ENCODE results near the gene NADK2. TPM values are rescaled to one million over a fixed set of nuclear protein-coding genes. Genes with fewer than 3 reads are reported as not detected.
A peak's percentile ranks its signal among the peaks of the same experiment; 100 is the strongest.

The NADK2 gene
- total and polyA plus RNA-seq, 5 donors, result 12.8 to 34.9 (median 32.3) TPM

- 90% methylated on average over 10 of the region's 10 CpGs for WGBS
- H3K9me3 ChIP-seq (ENCODE audit: control insufficient read depth, low read length), result peaks cover under 1% of the 10 kb centered on the region
- H3K27ac ChIP-seq (ENCODE audit: low read length), result no peak overlapping the region
- intact Hi-C loops (cut with DNase I), result loop anchor here in 2 of 4 donors (10.0 kb wide), 1 partner anchor 59 kb away; the partner anchor contains the start of gene RANBP3L (in 2 of the 2)
- ATAC-seq, result no peak
- H3K4me1 ChIP-seq (ENCODE audit: control insufficient read depth, insufficient read depth, low read length), result peaks cover 4% of the 10 kb centered on the region
- no peak overlapping the region for H3K4me3 ChIP-seq (ENCODE audit: low read length)
- DNase-seq, result peak in 1 of 3 donors; percentile 38
- no peaks in the 10 kb centered on the region for H3K27me3 ChIP-seq (ENCODE audit: control insufficient read depth, insufficient read depth)
These were observed 4.5 kb upstream of the NADK2 start for GRCh38 chr5:36246036-36246800.

DNA sequence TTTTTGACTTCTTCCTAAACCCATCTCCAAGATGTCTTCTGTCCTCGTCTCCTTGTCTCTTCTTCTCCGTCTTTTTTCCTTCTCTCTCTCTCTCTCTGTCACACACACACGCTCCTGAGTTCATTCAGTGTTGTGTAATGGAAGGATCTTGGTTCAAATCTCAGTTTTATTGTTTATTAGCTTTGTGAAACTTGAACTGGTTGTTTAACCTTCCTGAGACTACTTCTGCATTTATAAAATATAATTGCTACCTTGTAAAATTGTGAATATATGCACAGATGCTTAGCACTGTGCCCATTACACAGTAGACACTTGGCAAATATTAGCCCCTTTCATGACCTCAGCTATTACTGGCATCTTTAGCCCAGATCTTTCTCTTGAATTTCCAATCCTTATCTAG is 2.4 kb upstream of the NADK2 start:
- no peaks in the 10 kb centered on the region for H3K9me3 ChIP-seq (ENCODE audit: control insufficient read depth, low read length)
- no peak for DNase-seq
- intact Hi-C loops (cut with DNase I), result loop anchor here in 2 of 4 donors (10.0 kb wide), 1 partner anchor 61 kb away; the partner anchor contains the start of gene RANBP3L (in 2 of the 2)
- H3K4me3 ChIP-seq (ENCODE audit: low read length), result no peak overlapping the region
- no peak for ATAC-seq
- peaks cover 4% of the 10 kb centered on the region for H3K4me1 ChIP-seq (ENCODE audit: control insufficient read depth, insufficient read depth, low read length)
- 83% methylated on average over 3 of the region's 3 CpGs for WGBS
- no peaks in the 10 kb centered on the region for H3K27me3 ChIP-seq (ENCODE audit: control insufficient read depth, insufficient read depth)
- H3K27ac ChIP-seq (ENCODE audit: low read length), result no peak overlapping the region

GRCh38 chr5:36243653-36244052 is 1.9 kb upstream of the NADK2 start:
- Histone ChIP-seq H3K4me1 (ENCODE audit: control insufficient read depth, insufficient read depth, low read length) (peaks cover 4% of the 10 kb centered on the region), H3K9me3 (ENCODE audit: control insufficient read depth, low read length) (no peaks in the 10 kb centered on the region), H3K4me3 (ENCODE audit: low read length) (no peak overlapping the region), H3K27ac (ENCODE audit: low read length) (no peak overlapping the region), H3K27me3 (ENCODE audit: control insufficient read depth, insufficient read depth) (no peaks in the 10 kb centered on the region)
- 97% methylated on average over 1 of the region's 1 CpG for WGBS
- intact Hi-C loops (cut with DNase I), result loop anchor here in 2 of 4 donors (10.0 kb wide), 1 partner anchor 61 kb away; the partner anchor contains the start of gene RANBP3L (in 2 of the 2)
- ATAC-seq (no peak), DNase-seq (no peak)

GRCh38 chr5:36242534-36243485 is 1.1 kb upstream of the NADK2 start:
- Histone ChIP-seq H3K27ac (ENCODE audit: low read length) (peak overlapping the region; percentile 69), H3K27me3 (ENCODE audit: control insufficient read depth, insufficient read depth) (no peaks in the 10 kb centered on the region), H3K9me3 (ENCODE audit: control insufficient read depth, low read length) (no peaks in the 10 kb centered on the region), H3K4me1 (ENCODE audit: control insufficient read depth, insufficient read depth, low read length) (peaks cover 4% of the 10 kb centered on the region), H3K4me3 (ENCODE audit: low read length) (peak overlapping the region; percentile 84)
- ATAC-seq (no peak), DNase-seq (peak in 2 of 3 donors; percentile 47 to 59)
- 62% methylated on average over 24 of the region's 24 CpGs for WGBS
- intact Hi-C loops (cut with DNase I), result loop anchor here in 2 of 4 donors (10.0 kb wide), 1 partner anchor 62 kb away; the partner anchor contains the start of gene RANBP3L (in 2 of the 2)

- Histone ChIP-seq H3K4me1 (ENCODE audit: control insufficient read depth, insufficient read depth, low read length) (peaks cover 4% of the 10 kb centered on the region), H3K27ac (ENCODE audit: low read length) (peak overlapping the region; percentile 69), H3K27me3 (ENCODE audit: control insufficient read depth, insufficient read depth) (no peaks in the 10 kb centered on the region), H3K4me3 (ENCODE audit: low read length) (peak overlapping the region; percentile 84), H3K9me3 (ENCODE audit: control insufficient read depth, low read length) (no peaks in the 10 kb centered on the region)
- ATAC-seq (peak; percentile 59 to 64), DNase-seq (peak; percentile 66 to 84 (median 81))
- intact Hi-C loops (cut with DNase I), result loop anchor here in 2 of 4 donors (10.0 kb wide), 1 partner anchor 64 kb away; the partner anchor contains the start of gene RANBP3L (in 2 of the 2)
- WGBS, result under 1% methylated on average over 61 of the region's 61 CpGs
These were observed 720 bp downstream of the NADK2 start for GRCh38 chr5:36240779-36241630.

- DNase-seq (no peak), ATAC-seq (no peak)
- intact Hi-C loops (cut with DNase I), result loop anchor here in 2 of 4 donors (10.0 kb wide), 1 partner anchor 65 kb away; the partner anchor contains the start of gene RANBP3L (in 2 of the 2)
- WGBS, result 39% methylated on average over 4 of the region's 4 CpGs
- Histone ChIP-seq H3K4me3 (ENCODE audit: low read length) (peak overlapping the region; percentile 84), H3K27me3 (ENCODE audit: control insufficient read depth, insufficient read depth) (no peaks in the 10 kb centered on the region), H3K4me1 (ENCODE audit: control insufficient read depth, insufficient read depth, low read length) (peaks cover 4% of the 10 kb centered on the region), H3K9me3 (ENCODE audit: control insufficient read depth, low read length) (no peaks in the 10 kb centered on the region), H3K27ac (ENCODE audit: low read length) (no peak overlapping the region)
These were observed 2.1 kb downstream of the NADK2 start for GRCh38 chr5:36239370-36240293.

DNA sequence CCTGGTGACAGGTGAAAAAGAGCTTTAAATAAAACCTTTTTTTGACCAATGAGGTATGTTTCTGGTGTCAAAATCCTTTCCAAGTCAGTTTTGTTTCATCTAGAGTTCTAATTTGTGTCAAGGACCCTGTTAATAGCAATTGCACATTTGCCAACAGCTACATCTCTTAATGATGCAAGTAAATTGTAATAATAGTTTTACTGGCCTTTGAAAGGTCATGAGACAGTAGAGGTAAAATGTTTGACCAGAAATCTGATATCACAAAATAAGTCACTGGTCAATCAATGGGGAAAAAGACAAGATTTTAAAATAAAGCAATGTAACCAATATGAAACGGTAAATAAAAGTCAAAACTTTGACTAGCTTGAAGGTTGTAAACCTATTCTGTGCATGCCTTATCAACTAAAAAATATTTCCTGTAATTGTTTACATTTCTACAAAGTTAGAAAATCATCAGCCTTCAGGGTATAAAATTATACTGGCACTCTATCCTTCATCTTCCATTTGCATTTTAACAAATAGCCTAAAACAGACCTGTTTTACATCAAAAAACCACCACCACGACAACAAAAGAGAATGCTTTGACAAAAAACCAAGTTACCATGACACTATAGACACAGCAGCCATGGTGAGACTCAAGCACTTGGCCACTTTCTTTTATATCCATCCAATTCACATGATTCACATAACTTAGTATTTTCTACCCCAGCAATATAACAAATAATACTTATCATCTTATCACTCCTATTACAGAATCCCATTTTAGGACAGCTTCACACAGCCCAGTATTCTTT is 3.0 kb downstream of the NADK2 start:
- ATAC-seq (no peak), DNase-seq (no peak)
- Histone ChIP-seq H3K27ac (ENCODE audit: low read length) (no peak overlapping the region), H3K4me3 (ENCODE audit: low read length) (no peak overlapping the region), H3K9me3 (ENCODE audit: control insufficient read depth, low read length) (no peaks in the 10 kb centered on the region), H3K27me3 (ENCODE audit: control insufficient read depth, insufficient read depth) (no peaks in the 10 kb centered on the region), H3K4me1 (ENCODE audit: control insufficient read depth, insufficient read depth, low read length) (peaks cover 4% of the 10 kb centered on the region)
- WGBS, result 51% methylated on average over 2 of the region's 2 CpGs
- intact Hi-C loops (cut with DNase I), result no loop called here

DNA sequence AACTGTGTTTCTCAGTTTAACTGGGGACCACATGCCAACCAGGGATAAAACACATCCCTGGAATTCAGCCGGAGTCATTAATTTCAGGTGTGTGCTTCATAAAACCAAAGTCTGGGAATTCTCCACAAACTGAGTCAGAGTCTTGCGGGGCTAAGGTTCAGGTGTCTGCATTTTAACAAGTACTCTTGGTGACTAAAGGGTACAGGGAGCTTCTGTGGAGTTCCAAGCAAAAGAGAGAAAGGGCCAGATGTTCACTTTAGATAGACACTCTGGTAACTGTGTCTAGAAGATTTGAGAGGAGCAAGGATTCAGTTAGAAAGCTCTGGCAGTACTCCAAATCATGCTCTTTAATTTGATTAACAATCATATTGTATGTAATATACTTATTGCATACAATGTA is 4.0 kb downstream of the NADK2 start:
- H3K4me3 ChIP-seq (ENCODE audit: low read length), result no peak overlapping the region
- intact Hi-C loops (cut with DNase I), result no loop called here
- peaks cover 3% of the 10 kb centered on the region for H3K4me1 ChIP-seq (ENCODE audit: control insufficient read depth, insufficient read depth, low read length)
- peak overlapping the region; percentile 48 for H3K27ac ChIP-seq (ENCODE audit: low read length)
- DNase-seq (no peak), ATAC-seq (no peak)
- H3K9me3 ChIP-seq (ENCODE audit: control insufficient read depth, low read length), result no peaks in the 10 kb centered on the region
- H3K27me3 ChIP-seq (ENCODE audit: control insufficient read depth, insufficient read depth), result no peaks in the 10 kb centered on the region
- 93% methylated on average over 2 of the region's 2 CpGs for WGBS

DNA sequence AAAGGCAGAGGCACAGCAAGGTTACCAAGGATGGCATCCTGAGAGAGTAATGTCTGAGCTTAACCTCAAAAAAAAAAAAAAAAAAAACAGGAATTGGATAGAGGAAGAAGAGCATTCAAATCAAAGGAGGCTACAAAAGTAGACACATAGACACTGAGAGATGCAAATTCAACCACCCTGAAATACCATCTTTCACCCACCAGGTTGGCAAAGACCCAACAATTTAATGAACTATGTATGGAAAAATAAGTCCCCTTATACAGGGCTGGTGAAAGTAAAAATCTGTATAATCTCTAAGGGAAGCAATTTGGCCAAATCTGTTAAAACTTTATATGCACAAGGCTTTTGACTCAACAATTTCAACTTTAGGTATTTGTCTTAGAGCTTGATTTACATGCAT is 4.9 kb downstream of the NADK2 start:
- H3K9me3 ChIP-seq (ENCODE audit: control insufficient read depth, low read length), result no peaks in the 10 kb centered on the region
- no peaks in the 10 kb centered on the region for H3K27me3 ChIP-seq (ENCODE audit: control insufficient read depth, insufficient read depth)
- no peak for DNase-seq
- ATAC-seq, result no peak
- no peak overlapping the region for H3K27ac ChIP-seq (ENCODE audit: low read length)
- intact Hi-C loops (cut with DNase I), result no loop called here
- H3K4me1 ChIP-seq (ENCODE audit: control insufficient read depth, insufficient read depth, low read length), result no peaks in the 10 kb centered on the region
- H3K4me3 ChIP-seq (ENCODE audit: low read length), result no peak overlapping the region

Data from right cardiac atrium (tissue), 5 donors.